ENCODE data around the gene SYNE1.
A peak's percentile ranks its signal among the peaks of the same experiment; 100 is the strongest.

SYNE1 gene

GRCh38 chr6:152221806-152222628 is 415.1 kb downstream of the SYNE1 start:
- no peak for DNase-seq

- no peak for DNase-seq
Observed at GRCh38 chr6:152220786-152221185, 416.4 kb downstream of the SYNE1 start.

GRCh38 chr6:152218887-152219286 is 418.3 kb downstream of the SYNE1 start:
- no peak for DNase-seq

DNA sequence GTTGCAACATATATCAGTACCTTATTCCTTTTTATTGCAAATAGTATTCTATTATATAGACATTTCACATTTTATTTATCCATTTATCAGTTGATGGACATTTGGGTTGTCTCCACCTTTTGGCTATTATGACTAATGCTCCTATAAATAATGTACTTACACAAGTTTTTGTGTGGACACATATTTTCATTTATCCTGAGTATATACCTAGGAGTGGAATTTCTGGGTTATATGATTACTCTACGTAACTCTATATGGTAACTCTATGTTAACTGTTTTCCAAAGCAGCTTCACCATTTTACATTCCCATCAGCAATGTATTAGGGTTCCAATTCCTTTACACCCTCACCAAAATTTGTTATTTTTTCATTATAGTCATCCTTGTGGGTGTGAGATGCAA is 424.7 kb downstream of the SYNE1 start:
- DNase-seq: no peak

GRCh38 chr6:152209211-152209610 is 428.0 kb downstream of the SYNE1 start:
- DNase-seq: no peak

- DNase-seq: no peak
Observed at GRCh38 chr6:152207915-152208714, 429.0 kb downstream of the SYNE1 start.

- DNase-seq: peak in 5 of 6 experiments; percentile 4 to 41 (median 11)
Observed at GRCh38 chr6:152206072-152206818, 430.9 kb downstream of the SYNE1 start.

GRCh38 chr6:152204591-152204990 is 432.6 kb downstream of the SYNE1 start:
- no peak for DNase-seq

- no peak for DNase-seq
Observed at GRCh38 chr6:152201120-152201519, 436.0 kb downstream of the SYNE1 start.

DNA sequence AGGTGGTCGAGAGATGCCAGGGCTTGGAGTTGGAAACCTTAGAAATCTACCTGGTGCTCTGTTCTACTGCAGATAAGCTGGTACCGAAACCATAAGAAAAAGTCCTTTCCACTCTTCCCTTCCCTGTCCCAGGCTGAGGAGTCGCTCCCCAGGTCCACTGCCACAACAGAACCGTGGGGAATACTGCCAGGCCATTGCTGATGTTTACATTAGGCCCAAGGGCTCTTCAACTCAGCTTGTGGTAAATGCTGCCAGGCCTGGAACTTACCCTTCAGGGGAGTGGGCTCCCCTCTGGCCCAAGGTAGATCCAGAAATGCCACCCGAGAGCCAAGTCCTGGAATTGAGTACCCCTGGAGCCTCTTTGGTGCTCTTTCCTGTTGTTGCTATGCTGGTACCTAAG is 441.3 kb downstream of the SYNE1 start:
- DNase-seq: no peak

- no peak for DNase-seq
Observed at GRCh38 chr6:152189736-152190135, 447.4 kb downstream of the SYNE1 start.

DNA sequence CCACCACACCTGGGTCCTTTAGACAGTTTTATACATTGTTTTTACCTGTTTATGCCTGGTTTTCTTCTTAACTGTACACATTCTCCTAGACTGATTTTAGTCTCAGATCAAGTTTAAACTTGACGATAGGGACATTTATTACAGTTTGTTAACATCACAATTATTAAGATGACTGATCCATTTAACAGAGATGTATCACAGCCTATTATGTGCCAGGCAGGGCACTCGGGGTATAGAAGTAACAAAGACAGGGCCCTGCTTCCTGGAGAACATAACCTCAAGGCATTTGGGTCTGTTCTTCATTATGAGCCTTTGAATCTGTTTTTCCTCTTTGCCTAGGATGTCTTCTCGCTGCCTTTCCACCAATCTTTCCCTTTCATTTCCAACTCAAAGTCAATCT is 449.2 kb downstream of the SYNE1 start:
- no peak for DNase-seq

DNA sequence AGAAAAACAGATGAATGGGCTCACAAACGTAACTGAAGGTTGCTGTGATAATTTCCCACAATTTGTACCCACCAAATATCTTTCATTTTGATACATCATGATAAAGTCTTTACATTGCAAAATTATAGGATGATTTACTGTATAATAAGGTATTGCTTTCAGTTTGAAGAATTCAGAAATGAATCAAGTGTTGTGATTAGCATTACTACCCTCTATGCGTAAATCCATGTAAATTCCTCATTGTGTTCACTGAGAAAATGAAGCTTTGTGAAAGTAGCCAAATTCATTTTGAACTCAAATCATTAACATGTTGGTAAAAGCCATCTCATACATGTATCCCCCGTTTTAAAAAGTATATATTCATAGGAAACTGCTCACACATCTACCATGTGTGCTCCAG is 450.3 kb downstream of the SYNE1 start:
- DNase-seq: no peak

DNA sequence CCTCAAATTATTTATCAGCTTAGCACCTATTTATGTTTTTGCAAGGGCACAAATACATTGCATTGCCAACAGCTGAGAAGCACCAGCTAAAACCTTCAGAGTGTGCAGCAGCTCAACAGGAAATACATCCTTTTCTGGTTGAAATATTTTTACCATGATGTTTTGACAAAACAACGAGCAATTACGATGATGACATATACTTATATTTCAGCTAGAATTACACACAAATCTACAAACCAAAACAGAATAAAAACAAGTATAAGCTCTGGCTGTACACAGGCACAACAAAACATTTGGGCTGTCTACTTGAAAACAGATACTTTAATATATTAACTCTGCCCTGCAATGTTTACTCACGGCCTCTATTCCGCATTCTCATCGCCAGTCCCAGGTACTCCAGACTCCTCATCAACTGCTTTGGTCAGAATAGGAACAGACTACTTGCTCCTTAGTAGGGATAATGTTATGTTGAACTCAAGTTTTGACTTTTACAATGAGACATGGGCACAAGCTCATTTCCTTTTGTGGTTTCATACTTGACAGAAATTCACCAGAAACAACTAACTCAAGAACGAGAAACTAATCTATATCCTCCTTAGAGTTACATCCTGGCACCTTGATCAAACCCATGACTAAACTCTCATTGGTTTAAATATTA is 452.1 kb downstream of the SYNE1 start:
- peak in 3 of 6 experiments; percentile 59 to 84 (median 67) for DNase-seq

- peak in 2 of 6 experiments; percentile 59 to 82 for DNase-seq
Observed at GRCh38 chr6:152184573-152184916, 452.6 kb downstream of the SYNE1 start.

- no peak for DNase-seq
Observed at GRCh38 chr6:152180601-152181000, 456.6 kb downstream of the SYNE1 start.

- no peak for DNase-seq
Observed at GRCh38 chr6:152176268-152176667, 460.9 kb downstream of the SYNE1 start.

GRCh38 chr6:152173957-152174356 is 463.2 kb downstream of the SYNE1 start:
- no peak for DNase-seq

DNA sequence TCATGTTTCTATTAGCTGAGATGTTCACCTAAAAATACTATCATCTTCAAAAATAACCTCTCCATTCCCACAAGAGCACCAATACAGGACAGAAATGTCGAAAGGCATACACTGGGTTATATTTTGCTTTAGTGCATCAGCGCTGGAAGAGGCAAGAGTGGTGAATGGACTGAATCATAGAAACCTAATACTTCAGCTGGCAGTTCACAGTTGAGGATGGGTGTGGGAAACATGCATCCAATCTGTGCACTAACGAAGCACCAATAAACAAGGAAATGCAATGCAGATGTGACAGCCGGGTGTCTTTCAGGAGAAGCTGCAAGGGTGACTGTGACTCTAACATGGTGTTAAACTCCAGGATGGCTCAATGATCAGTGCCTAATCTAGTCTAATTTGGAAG is 463.8 kb downstream of the SYNE1 start:
- no peak for DNase-seq

GRCh38 chr6:152170702-152171667 is 466.2 kb downstream of the SYNE1 start:
- DNase-seq: no peak

DNA sequence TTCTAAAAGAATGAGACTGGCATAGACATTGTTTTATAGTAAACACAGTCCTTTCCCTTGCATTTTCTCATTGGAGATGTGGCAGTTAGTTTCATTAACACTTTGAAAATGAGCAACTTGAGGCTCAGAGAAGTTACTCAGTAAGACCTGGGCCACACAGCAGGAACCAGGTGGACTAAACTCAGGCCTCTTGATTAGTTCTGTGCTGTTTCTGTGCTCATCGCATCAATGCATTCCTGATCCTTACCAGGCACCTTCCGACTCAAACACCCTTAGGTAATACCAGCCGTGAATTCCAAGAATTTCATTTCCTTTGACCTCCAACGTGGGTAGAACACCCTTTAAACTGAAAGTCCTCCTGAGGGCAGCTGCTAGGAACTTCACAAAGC is 466.9 kb downstream of the SYNE1 start:
- DNase-seq: no peak
